Measurements from ENCODE around the gene ABCB10.

GRCh38 chr1:229536982-229537381 lies 21.5 kb downstream of the ABCB10 start:
- no peak for TF ChIP-seq CTCF (IDR thresholded peaks at IDR 0.05)
- TF ChIP-seq ZSCAN20 (CRISPR knock-in tag; IDR thresholded peaks at IDR 0.05) = no peak
- TF ChIP-seq MAFK (IDR thresholded peaks at IDR 0.05; ENCODE audit: partially characterized antibody) = no peak
- TF ChIP-seq RARB (CRISPR knock-in tag; IDR thresholded peaks at IDR 0.05) = no peak
- TF ChIP-seq POLR2A (IDR thresholded peaks at IDR 0.05; ENCODE audit: low read length) = no peak

Measured in A549 (cell line).